GM18526 (cell line): ENCODE measurements around the gene SEMA3B.

Experiments used
- POLR2A ChIP-seq: IDR thresholded peaks from 3 replicates; pipeline ENCODE4 v1.6.1; 2011; ENCODE audit not compliant: insufficient read length; ENCODE audit errors: extremely low read depth

SEMA3B gene

DNA sequence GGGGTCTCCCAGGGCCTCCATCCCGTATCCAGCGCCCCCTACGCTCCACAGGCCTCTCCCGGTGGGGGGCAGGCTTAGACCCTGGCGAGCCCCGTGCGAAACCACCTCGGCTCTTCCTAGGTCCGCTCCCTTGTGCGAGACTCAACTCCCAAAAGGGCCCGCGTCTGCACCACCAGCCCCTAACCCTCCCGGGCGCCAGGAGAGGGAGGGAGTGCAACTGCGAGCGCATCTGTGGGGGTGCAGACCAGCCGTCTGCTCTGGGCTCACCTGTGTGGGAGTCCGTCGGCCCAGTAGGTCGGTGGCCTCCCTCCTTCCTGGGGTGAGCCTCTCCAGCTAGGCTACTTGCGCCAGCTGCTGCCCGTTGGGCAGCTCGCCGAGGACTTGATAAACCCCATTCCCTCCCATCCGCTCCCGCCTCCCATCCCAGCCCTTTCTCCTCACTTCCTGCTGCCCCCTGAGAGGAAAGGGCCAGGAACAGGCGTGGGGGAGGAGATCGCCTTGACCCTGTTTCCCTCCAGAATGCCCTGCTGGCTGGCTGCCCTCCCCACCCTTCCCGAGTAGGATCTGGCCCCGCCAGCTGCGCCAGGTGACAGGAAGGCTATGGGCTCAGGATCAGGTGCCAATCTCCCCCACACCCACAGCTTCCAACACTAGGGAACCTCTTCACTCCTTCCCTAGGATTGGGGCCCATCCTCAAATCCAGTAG lies 53.6 kb downstream of the SEMA3B start, which contains the start of gene HYAL2:
TSS of gene HYAL2 (minus strand) at position 360 of the 706 bp plus-strand sequence. CDS start 2,256 bp downstream, outside the sequence.
- TF ChIP-seq POLR2A: no peak

DNA sequence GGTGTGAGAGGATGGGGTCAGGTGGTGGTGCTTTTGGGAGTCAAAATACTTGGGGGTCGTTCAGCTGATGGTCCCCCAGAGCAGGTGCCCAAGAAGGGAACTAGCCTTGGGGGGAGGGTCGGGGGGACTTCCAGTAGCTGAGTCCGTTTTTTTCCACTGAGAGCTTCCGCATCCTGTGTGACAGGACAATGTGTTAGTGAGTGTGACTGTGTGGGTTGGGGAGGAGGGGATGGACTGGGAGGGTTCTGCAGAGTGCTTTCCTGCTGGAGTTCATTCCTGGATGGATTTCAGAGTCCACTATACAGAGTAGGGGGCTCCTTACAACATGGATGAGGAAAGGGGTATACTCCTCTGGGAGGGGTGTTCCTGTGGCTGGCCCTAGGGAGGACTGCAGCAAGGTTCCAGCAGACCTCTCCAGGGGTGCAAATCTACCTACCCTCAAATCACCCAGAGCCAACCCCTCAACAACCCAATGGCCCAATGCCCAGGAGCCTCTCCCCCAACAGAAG lies 54.2 kb downstream of the SEMA3B start:
- no peak for TF ChIP-seq POLR2A

DNA sequence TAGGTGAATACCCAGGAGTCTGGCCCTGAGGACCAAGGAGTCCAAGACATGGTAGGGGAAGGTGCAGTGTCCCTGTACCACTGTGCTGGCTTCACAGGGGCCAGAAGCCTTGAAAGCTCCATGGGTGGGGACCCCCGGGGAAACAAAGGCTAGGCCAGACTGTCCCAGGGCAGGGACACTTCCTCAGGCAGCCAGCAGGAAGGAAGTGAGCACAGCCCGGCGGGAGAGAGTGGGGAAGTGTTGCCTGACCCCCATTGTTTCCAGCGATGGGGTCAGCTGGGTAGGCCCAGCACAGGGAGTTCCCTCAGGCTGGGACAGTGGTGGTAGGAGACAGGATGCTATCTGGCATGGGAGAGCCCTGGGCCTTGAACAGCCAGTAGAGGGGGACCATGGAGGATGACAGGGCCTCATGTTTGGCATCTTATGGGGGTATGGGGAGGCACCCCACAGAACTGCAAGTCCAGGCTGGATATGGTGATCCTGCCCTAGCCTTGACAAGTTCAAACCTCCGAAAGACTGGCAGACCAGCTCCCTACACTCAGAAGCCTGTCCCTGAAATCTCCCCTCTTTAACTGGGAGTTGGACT lies 54.8 kb downstream of the SEMA3B start:
- TF ChIP-seq POLR2A: no peak

DNA sequence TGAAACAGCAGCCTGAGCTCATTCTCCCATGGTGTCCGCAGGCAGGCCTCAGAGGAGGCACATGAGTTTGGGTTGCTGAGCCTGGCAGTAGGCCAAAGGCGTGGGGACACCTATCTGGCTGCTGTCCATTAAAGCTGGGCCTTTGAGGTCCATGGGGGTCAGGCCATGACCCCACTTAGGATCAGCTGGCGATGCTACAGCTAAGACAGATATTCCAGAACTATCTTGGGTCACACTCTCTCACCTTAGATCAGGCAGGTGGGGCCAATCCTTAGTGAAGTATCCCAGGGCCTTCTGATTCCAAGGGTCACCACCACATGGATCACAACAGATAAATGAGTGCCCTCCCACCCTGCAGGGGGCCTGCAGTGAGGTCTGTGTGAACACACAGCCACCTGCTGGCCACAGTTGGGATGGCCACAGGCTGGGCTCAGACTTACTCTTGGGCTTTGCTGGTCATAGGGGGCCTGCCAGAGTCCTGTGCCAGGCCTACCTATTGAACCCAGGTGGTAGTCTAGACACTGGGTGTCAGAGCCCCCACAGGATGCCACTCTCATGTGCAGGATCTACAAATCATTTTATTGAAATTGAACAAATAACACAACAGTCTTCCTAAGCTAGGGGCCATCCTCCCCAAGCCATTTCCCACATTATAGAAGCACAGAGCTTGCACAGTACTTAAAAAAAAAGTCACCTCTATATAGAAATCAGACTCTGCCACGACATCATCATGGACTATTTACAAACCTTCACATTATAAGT lies 55.6 kb downstream of the SEMA3B start:
- no peak for TF ChIP-seq POLR2A

DNA sequence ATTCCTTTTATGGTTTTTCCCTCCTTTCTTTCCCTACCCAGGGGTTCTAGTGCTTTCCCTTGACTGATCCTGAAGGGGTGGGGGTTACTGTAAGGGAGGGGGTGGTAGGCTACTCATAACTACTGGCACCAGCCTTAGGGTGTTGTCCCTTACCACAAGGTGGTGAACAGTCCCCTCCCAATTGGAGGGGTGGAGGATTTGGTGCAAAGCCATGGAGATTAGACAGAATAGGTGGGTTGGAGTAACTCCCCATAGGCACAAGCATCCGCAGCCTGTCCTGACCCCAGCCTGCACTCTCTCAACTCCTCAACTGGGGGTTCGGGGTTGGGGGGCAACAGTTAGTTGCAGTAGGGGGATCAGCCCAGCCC lies 56.1 kb downstream of the SEMA3B start:
- TF ChIP-seq POLR2A: no peak

DNA sequence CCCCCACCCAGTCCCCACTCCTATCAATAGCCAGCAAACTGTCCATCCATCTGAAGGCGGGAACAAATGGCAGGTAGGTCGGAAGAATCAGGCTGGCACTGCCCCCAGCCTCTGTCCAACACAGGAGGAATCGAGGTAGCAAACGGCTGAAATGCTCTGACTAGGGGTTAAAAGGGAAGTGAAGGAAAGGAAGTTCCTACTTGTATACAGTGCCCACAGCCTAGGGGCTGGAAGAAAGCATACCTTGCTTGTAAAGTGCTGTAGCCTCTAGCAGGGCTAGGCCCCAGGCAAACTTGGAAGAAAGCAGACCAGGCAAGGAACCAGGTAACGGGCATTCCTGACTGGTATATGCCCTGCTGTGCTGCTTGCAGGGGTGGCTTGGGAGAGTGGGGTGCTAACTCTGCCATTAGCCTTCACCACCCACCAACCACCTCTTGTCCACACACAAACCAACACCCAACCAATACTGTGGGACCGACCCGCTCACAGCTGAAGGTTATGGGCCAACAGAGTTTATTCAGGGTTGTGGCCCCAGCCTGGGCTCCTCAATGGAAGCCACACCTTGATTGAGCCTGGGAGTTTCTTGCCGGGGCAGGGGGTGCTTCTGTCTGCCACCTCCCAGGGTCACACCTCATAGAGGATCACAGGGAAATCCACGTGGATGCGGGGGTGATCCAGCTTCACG lies 56.7 kb downstream of the SEMA3B start:
- TF ChIP-seq POLR2A: no peak

DNA sequence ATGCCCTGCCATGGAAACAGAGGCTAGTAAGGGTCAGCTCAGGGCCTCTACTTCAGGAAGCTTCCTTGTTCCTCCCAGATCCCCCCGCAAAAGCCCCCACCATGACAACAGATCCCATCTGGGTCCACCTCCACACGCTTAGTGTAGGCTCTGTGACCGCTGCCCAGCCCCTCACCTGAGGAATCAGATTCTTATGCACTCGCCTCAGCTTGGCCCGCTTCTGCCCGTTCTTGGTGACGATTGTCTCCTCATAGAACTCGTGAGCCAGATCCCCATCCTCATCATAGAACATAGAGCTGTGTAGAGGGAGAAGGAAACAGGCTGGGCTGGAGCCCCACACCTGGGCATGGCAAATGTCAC lies 57.2 kb downstream of the SEMA3B start:
- TF ChIP-seq POLR2A: no peak

DNA sequence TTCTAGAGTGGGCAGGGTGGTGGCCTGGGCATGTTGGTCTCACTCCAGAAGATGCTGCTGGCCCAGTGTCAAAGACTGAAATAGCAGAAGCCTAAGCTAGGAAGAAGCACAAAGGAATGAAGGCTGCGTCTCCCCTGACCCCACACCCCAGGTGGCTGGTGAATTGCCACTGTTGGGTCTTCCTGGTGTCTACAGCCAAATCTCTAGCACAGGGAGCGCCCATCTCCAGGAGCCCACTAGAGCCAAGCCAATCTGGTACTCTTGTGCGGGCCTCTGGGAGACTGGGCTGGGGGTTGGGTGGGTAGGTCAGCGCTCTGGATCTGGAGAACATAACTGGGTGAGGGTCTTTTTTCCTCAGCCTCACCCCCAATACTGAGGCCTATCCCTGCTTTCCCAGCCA lies 58.2 kb downstream of the SEMA3B start:
- no peak for TF ChIP-seq POLR2A
